Measurements from ENCODE around the gene MAP1LC3B2. TPM values are rescaled to one million over a fixed set of nuclear protein-coding genes. Genes with fewer than 3 reads are reported as not detected.
"Not testable (repeated sequence)": the region's sequence is repeated elsewhere in the genome, so short reads cannot be mapped to it uniquely, and the experiment has no call there.

The MAP1LC3B2 gene
- total RNA-seq, 2 experiments from 2014 or later = 0.74 to 1.7 TPM

DNA sequence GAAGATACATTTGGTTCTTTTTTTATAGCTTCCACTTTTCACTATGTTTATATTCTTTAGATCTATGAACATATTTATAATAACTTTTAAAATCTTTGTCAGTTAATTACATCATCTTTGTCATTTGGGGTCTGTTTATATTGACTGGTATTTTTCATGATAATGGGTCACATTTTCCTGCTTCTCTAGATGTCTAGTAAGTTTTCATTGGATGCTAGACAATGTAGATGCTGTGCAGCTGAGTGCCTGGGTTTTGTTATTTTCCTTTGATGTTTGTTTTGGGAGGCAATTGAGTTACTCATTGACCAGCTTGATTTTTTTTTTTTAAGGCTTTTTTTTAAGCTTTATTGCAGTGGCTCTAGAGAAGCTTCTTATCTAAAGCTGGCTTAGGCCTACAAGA lies 4.9 kb downstream of the MAP1LC3B2 start:
- Mint-ChIP-seq H3K27me3 (no peaks in the 10 kb centered on the region), H3K4me3 (no peak overlapping the region), H3K4me1 (peaks cover 13% of the 10 kb centered on the region), H3K36me3 (peaks cover 6% of the 10 kb centered on the region), H3K27ac (no peak overlapping the region), H3K9me3 (peaks cover 10% of the 10 kb centered on the region)
- no peak for DNase-seq

DNA sequence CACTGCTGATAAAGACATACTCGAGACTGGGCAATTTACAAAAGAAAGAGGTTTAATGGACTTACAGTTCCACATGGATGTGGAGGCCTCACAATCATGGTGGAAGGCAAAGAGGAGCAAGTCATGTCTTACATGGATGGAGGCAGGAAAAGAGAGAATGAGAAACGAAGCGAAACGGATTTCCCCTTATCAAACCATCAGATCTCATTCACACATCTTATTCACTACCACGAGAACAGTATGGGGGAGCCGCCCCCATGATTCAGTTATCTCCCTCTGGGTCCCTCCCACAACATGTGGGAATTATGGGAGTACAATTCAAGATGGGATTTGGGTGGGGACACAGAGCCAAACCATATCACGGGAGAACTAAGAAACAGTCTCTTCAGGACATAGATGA lies 6.0 kb downstream of the MAP1LC3B2 start:
- not testable (repeated sequence) for H3K36me3 Mint-ChIP-seq, DNase-seq, H3K4me3 Mint-ChIP-seq, H3K4me1 Mint-ChIP-seq, H3K27ac Mint-ChIP-seq, H3K27me3 Mint-ChIP-seq
- peaks cover 10% of the 10 kb centered on the region for H3K9me3 Mint-ChIP-seq

DNA sequence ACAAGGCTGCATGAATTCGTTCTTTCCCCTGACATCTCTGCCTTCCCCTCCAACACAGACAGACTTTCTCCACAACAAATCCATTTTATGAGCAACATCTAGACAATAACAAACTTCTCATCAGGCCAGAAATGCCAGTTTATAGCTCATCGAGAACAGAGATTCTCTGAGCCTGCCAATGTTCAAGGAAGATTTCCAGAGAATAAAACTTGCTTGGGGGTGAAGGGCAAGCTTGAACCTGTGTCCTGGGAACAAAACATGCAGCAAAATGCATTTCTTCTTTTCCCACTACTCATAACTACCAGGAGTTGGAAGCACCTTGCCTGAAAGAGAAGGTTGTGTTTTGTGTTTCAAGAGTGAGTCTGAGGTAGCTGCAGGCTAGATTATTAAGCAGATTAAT lies 6.8 kb downstream of the MAP1LC3B2 start:
- Mint-ChIP-seq H3K9me3 (peaks cover 12% of the 10 kb centered on the region), H3K36me3 (peaks cover 6% of the 10 kb centered on the region), H3K27me3 (no peaks in the 10 kb centered on the region), H3K4me3 (no peak overlapping the region), H3K27ac (no peak overlapping the region), H3K4me1 (no peaks in the 10 kb centered on the region)
- no peak for DNase-seq

DNA sequence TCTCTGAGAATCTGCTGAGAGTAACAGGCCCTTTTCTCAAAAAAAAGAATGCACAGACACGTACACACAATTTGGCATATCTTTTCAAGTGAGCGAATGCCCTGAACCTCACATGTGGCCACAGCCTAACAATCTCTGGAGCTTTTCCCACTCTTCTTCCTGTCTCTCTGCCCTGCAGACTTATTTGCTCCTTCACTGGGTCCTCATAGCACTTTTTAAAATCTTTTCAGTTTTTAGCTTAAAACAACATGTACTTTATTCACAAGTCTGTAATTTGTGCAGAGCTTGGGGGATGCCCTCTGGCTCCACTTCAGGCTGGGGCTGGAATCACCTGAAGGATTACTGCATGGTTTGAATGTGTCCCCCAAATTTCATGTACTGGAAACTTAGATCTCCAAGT lies 9.0 kb downstream of the MAP1LC3B2 start:
- Mint-ChIP-seq H3K4me3 (no peak overlapping the region), H3K4me1 (no peaks in the 10 kb centered on the region), H3K9me3 (peaks cover 12% of the 10 kb centered on the region), H3K27ac (no peak overlapping the region), H3K36me3 (peaks cover 6% of the 10 kb centered on the region), H3K27me3 (no peaks in the 10 kb centered on the region)
- DNase-seq = no peak

DNA sequence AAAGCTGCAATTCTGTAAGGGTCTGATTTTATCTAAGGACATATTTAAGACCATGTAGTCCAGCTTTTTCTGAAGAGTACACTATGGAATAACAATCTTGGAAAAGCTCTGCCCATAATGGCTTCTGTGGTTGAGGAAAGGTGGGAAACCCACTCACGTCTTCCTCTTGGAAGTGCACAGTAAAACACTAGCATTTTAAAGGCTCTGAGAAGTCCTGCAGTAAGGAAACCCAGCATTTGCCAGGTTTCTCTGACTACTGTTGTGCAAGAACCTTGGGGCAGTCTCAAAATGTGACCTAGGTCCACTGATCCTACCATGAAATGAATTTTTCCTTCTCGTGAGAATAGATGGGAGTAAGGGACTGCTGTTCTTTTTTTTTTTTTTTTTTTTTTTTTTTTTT lies 11.9 kb downstream of the MAP1LC3B2 start:
- H3K27ac Mint-ChIP-seq = no peak overlapping the region
- no peaks in the 10 kb centered on the region for H3K36me3 Mint-ChIP-seq
- peaks cover 1% of the 10 kb centered on the region for H3K9me3 Mint-ChIP-seq
- no peaks in the 10 kb centered on the region for H3K4me1 Mint-ChIP-seq
- DNase-seq = no peak
- no peak overlapping the region for H3K4me3 Mint-ChIP-seq
- no peaks in the 10 kb centered on the region for H3K27me3 Mint-ChIP-seq

DNA sequence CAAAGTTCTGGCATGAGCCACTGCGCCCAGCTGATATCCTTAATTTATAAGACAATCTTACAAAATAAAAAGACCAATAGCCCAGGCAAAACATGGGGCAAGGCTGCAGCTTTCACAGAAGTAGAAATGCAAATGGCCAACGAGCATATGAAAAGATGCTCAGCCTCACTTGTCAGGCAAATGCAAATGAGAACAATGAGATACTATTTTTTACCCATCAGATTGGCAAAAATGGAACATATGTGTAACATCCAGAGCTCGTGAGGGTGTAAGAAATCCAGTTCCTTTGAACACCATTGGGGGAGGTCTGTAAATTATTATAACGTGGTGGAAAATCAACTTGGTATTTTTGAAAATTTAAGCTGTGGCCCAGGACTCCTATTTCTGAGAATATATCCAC lies 14.6 kb downstream of the MAP1LC3B2 start:
- DNase-seq = no peak
- Mint-ChIP-seq H3K4me1 (no peaks in the 10 kb centered on the region), H3K27ac (no peak overlapping the region)

DNA sequence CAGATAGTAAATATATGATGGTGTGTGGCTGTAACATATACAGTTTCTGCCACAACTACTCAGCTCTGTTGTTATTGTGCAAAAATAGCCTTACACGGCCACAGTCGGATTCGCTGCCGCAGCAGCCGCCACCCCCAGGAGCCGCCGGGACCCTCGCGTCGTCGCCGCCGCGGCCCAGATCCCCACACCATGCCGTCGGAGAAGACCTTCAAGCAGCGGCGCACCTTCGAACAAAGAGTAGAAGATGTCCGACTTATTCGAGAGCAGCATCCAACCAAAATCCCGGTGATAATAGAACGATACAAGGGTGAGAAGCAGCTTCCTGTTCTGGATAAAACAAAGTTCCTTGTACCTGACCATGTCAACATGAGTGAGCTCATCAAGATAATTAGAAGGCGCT lies 16.6 kb downstream of the MAP1LC3B2 start:
- H3K4me1 Mint-ChIP-seq, H3K27me3 Mint-ChIP-seq, DNase-seq, H3K9me3 Mint-ChIP-seq, H3K4me3 Mint-ChIP-seq, H3K27ac Mint-ChIP-seq, H3K36me3 Mint-ChIP-seq: not testable (repeated sequence)

More for the DNA sequence above, 14.6 kb downstream of the MAP1LC3B2 start:
- no peaks in the 10 kb centered on the region for H3K36me3 Mint-ChIP-seq
- no peak overlapping the region for H3K4me3 Mint-ChIP-seq
- peaks cover 1% of the 10 kb centered on the region for H3K9me3 Mint-ChIP-seq
- no peaks in the 10 kb centered on the region for H3K27me3 Mint-ChIP-seq

DNA sequence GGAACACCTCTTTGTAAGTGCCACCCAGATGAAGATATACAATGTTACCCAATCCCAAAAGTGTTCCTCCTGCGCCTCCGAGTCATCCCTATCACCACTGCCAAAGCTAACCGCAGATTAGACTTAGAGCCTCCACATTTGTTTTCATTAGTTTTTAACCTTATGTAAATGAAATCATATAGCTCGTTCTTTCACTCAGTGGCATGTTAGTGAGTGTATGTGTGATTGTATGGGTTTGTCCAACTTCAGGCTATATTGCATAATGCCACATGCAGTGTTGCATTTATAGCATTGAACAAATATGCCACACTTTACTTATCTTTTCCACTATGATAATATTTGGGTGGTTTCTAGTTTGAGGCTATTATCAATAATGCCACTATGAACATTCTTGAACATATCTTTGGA lies 18.0 kb downstream of the MAP1LC3B2 start:
- Mint-ChIP-seq H3K4me1 (no peaks in the 10 kb centered on the region), H3K36me3 (no peaks in the 10 kb centered on the region), H3K27me3 (no peaks in the 10 kb centered on the region), H3K27ac (no peak overlapping the region), H3K4me3 (no peak overlapping the region), H3K9me3 (no peaks in the 10 kb centered on the region)
- DNase-seq = no peak

DNA sequence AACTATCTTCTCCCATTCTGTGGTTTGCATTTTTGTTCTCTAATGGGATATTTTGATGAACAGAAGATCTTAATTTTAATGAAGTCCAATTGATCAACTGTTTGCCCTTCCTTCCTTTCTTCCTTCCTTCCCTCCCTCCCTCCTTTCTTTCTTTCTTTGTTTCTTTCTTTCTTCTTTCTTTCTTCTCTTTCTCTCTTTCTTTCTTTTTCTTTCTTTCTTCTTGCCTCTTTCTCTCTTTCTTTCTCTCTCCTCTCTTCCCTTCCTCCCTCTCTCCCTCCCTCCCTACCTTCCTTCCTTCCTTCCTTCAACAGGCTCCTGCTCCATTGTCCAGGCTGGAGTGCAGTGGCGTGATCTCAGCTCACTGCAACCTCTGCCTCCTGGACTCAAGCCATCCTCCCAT lies 18.9 kb downstream of the MAP1LC3B2 start:
- Mint-ChIP-seq H3K27ac (no peak overlapping the region), H3K4me1 (no peaks in the 10 kb centered on the region), H3K27me3 (no peaks in the 10 kb centered on the region), H3K4me3 (no peak overlapping the region), H3K36me3 (no peaks in the 10 kb centered on the region), H3K9me3 (no peaks in the 10 kb centered on the region)
- DNase-seq = no peak

DNA sequence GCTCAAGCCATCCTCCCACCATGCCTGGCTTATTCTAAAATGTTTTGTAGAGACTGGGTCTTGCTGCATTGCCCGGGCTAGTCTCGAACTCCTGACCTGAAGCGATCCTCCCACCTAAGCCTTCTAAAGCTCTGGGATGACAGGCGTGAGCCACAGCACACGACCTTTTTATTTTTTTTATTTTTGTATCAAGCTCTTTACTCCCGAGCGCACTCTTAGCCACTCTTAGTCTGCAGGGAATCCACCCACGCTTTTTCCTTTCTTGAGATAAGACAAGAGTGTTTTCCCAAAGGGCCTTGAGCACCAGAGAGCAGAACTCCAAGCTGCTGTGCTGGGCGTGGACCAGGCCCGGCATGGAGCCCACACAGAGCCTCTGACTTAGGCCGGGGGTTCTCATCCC lies 23.4 kb downstream of the MAP1LC3B2 start:
- Mint-ChIP-seq H3K27me3 (no peaks in the 10 kb centered on the region), H3K36me3 (no peaks in the 10 kb centered on the region), H3K27ac (no peak overlapping the region), H3K4me1 (no peaks in the 10 kb centered on the region), H3K4me3 (no peak overlapping the region), H3K9me3 (peaks cover 7% of the 10 kb centered on the region)
- no peak for DNase-seq

DNA sequence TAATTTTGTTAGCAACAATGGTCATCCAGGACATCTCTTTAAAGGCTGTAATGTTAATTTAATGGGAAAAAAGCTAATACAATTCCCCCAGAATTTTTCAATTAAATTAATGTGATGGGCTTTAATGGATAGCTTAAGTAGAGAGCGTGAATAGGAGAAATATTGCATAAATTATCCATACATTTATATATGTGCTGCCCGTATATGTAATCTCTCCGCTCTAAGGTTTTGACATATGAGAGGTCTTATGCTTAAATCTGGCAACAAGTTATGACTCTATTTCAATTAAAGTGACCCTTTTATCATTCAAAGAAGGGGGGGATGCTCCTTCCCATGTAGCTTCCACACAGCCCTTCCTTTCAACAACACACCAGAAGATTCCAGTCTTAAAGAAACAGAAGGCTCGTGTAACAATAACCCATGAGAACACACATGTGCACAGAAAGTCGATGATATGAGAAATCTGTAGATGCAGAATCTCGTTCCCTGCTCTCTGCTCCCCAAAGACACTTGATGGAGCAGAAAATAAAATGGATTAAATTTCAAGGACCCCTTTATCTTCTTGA lies 24.0 kb downstream of the MAP1LC3B2 start:
- no peaks in the 10 kb centered on the region for H3K4me1 Mint-ChIP-seq
- no peak overlapping the region for H3K27ac Mint-ChIP-seq

DNA sequence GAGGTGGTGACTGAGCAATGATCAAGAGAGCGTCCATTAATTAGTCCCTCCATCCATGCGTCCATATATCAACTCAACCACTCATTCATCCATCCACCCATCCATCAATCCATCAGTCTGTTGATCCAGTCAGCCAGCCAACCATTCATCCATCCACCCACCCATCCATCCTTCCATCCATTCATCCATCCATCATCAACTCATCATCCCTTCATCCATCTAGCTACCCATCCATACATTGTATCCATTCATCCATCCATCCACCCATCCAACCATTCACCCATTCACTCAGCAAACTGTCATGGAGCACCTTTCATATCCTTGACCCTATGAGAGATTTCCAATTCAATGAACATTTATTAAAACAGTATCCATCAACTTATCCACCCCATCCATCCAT lies 28.1 kb downstream of the MAP1LC3B2 start:
- no peak for DNase-seq
- H3K4me1 Mint-ChIP-seq = peaks cover 5% of the 10 kb centered on the region
- H3K9me3 Mint-ChIP-seq = peaks cover 7% of the 10 kb centered on the region
- no peaks in the 10 kb centered on the region for H3K36me3 Mint-ChIP-seq
- H3K27ac Mint-ChIP-seq = no peak overlapping the region
- no peaks in the 10 kb centered on the region for H3K27me3 Mint-ChIP-seq
- H3K4me3 Mint-ChIP-seq = no peak overlapping the region

More for the DNA sequence above, 24.0 kb downstream of the MAP1LC3B2 start:
- no peak overlapping the region for H3K4me3 Mint-ChIP-seq
- no peaks in the 10 kb centered on the region for H3K27me3 Mint-ChIP-seq
- H3K9me3 Mint-ChIP-seq = peaks cover 7% of the 10 kb centered on the region
- no peak for DNase-seq
- H3K36me3 Mint-ChIP-seq = no peaks in the 10 kb centered on the region

DNA sequence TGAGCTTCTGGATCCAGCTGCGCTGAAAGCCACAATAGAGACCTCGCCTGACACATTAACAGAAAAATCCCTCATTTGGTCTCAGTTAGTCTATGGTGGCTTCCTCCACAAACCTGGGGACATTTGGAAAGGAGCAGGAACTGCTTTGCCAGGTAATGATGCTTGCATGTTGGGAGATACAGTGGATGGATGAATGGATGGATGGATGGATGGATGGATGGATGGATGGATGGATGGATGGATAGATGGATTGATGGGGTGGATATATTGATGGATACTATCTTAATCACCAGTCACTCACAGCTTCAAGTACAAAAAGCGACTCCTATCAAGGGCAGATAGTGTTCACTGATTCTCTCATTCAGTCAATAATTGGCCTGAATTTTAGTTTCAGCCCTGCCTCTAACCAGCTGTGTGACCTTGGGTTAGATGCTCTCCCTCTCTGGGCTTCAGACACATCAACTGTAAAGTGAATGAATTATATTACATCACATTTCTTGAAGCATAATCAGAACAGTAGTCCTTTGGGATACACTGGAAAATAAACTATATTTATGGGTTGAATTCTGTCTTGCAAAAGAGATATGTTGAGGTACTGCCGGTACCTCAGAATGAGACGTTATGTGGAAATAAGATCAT lies 29.3 kb downstream of the MAP1LC3B2 start:
- Mint-ChIP-seq H3K4me1 (peaks cover 11% of the 10 kb centered on the region), H3K27me3 (no peaks in the 10 kb centered on the region), H3K4me3 (no peak overlapping the region), H3K36me3 (no peaks in the 10 kb centered on the region), H3K9me3 (peaks cover 9% of the 10 kb centered on the region), H3K27ac (no peak overlapping the region)
- no peak for DNase-seq

DNA sequence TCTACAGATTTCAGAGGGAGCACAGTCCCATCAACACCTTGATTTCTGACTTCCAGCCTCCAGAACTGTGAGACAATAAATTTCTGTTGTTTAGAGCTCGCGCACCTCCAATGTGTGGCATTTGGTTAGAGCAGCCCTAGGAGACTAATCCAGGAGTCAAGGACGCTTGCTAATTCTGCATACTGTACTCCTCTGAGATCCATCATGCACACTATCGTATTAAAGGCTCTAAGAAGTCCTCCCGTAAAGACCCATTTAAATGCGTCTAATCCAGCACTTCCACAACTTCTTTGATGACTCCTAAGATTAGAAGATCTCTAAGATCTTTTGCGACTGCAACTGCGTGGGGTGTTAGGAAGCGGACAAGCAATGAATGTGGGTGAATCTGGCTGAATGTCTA lies 30.4 kb downstream of the MAP1LC3B2 start:
- DNase-seq = no peak
- Mint-ChIP-seq H3K4me1 (peaks cover 18% of the 10 kb centered on the region), H3K36me3 (no peaks in the 10 kb centered on the region), H3K4me3 (no peak overlapping the region), H3K27ac (no peak overlapping the region), H3K9me3 (peaks cover 5% of the 10 kb centered on the region), H3K27me3 (no peaks in the 10 kb centered on the region)

DNA sequence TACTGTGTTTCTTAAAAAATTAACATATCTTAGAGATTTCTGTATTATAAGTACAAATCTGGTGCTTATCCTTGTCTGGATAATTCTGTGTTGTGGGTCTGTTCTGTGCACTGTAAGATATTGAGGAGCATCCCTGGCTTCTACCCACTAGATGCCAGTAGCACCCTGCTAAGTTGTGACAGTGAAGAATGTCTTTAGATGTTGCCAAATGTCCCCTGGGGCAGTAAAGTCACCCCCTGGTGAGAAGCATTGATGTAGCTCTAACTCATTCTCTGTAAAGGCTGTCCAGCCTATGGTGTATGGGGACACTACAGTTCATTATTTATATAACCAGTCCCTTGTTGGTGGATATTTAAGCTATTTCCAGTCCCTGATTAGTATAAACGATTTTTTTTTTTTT lies 31.4 kb downstream of the MAP1LC3B2 start:
- Mint-ChIP-seq H3K36me3 (no peaks in the 10 kb centered on the region), H3K27ac (no peak overlapping the region), H3K4me1 (peaks cover 24% of the 10 kb centered on the region), H3K27me3 (no peaks in the 10 kb centered on the region), H3K9me3 (peaks cover 1% of the 10 kb centered on the region), H3K4me3 (no peak overlapping the region)
- DNase-seq = no peak

DNA sequence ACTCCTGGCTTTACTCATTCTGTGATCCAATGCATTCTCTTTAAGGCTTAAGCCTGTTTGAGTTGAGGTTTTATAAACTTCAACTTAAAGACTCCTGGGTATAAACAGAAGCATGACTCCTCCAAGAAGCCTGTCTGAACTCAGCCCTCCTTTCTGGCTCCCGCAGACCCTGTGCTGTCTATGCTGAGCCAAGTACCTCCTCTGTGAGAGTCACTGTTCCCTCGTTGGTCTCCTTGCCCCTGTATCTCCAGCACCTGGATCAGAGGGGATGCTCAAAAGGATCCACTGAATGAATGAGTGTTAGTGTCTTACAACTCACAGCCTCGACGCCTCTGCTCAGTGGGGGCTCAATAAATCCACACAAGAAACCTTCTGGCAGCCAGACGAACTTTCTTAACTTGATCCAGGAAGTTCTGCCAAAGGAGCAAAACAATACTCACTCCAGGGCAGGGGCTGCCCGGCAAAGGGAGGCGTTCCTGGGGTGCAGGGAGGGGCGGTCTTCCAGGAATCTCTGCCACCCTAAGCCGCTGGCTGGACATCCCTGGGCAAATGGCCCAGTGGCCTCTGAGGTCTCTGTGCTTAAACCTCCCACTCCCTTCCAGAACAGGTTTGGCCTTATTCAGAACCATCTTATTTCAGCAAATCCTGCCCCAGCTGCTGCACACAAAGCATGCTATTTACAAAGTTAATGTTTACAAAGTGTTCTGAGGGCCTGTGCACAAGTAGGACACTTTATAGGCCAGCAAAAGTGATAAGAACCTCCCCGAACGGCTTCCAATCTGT lies 32.9 kb downstream of the MAP1LC3B2 start:
- no peak for DNase-seq
- Mint-ChIP-seq H3K4me1 (peaks cover 24% of the 10 kb centered on the region), H3K9me3 (peaks cover 1% of the 10 kb centered on the region), H3K4me3 (no peak overlapping the region), H3K27me3 (no peaks in the 10 kb centered on the region), H3K27ac (peak overlapping the region; percentile 51), H3K36me3 (no peaks in the 10 kb centered on the region)

Data from activated naive CD8-positive, alpha-beta T cell treated with anti-CD3 and anti-CD28 coated beads for 36 hours (primary cell).